Measurements from ENCODE around the gene EHMT1. TPM values are rescaled to one million over a fixed set of nuclear protein-coding genes. Genes with fewer than 3 reads are reported as not detected.

EHMT1 gene
- total RNA-seq, 4 donors from 2014 or later: 77.1 to 149 (median 86.6) TPM

DNA sequence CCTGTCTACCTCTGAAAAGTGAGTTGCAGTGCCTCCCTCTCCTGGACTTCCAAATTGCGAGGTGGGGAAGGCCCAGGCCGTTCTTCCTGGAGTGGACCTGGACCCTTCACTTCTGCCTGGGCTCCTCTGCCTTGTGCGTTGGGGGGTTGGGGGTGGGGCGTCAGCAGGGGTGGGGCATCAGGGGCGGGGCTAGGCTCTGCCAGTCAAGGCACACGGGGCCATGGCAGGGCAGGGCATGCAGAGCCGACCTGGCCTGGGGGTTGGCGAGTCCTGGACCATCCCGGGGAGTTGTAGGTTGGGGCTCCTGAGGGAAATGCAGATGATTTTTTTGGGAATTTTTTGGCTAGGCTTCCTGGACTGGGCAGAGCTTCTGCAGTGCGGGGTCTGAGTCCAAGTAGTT lies 87.1 kb downstream of the EHMT1 start:
- H3K27ac ChIP-seq: no peak overlapping the region
- no peak for DNase-seq (ENCODE audit: low spot score in 2 of 2)
- 66% methylated on average over 5 of the region's 10 CpGs for WGBS

DNA sequence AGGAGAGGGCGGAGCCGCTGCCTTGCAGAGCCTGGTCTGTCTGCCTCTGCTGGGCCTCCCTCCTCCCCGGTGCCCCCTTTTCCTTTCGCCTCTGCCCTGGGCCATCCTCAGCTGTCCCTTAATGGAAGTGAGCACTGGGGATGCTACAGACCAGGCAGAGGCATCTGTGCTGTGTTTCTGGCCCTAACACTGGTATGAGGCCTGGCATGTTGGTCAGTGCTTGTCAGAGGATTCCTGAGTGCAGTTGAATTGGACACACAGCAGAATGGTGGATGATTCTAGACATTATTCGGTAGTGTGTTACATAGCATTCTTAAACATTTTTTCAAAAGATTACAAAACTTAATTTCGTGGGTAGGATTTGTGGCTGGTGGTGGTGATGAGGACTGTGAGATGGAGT lies 88.6 kb downstream of the EHMT1 start:
- 87% methylated on average over 6 of the region's 6 CpGs for WGBS
- Histone ChIP-seq H3K4me3 (no peak overlapping the region), H3K9me3 (no peaks in the 10 kb centered on the region), H3K27ac (no peak overlapping the region), H3K27me3 (no peaks in the 10 kb centered on the region), H3K4me1 (peaks cover 4% of the 10 kb centered on the region), H3K36me3 (peaks cover 15% of the 10 kb centered on the region)
- no peak for TF ChIP-seq EP300 (IDR thresholded peaks at IDR 0.05)
- TF ChIP-seq POLR2AphosphoS5 (IDR thresholded peaks at IDR 0.05): no peak
- no peak for TF ChIP-seq POLR2A (IDR thresholded peaks at IDR 0.05)
- TF ChIP-seq, protein P1, sequence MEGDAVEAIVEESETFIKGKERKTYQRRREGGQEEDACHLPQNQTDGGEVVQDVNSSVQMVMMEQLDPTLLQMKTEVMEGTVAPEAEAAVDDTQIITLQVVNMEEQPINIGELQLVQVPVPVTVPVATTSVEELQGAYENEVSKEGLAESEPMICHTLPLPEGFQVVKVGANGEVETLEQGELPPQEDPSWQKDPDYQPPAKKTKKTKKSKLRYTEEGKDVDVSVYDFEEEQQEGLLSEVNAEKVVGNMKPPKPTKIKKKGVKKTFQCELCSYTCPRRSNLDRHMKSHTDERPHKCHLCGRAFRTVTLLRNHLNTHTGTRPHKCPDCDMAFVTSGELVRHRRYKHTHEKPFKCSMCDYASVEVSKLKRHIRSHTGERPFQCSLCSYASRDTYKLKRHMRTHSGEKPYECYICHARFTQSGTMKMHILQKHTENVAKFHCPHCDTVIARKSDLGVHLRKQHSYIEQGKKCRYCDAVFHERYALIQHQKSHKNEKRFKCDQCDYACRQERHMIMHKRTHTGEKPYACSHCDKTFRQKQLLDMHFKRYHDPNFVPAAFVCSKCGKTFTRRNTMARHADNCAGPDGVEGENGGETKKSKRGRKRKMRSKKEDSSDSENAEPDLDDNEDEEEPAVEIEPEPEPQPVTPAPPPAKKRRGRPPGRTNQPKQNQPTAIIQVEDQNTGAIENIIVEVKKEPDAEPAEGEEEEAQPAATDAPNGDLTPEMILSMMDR (IDR thresholded peaks at IDR 0.05): no peak
- DNase-seq (ENCODE audit: low spot score in 2 of 2): no peak

More for the DNA sequence above, 87.1 kb downstream of the EHMT1 start:
- Histone ChIP-seq H3K27me3 (no peaks in the 10 kb centered on the region), H3K4me3 (no peak overlapping the region), H3K9me3 (no peaks in the 10 kb centered on the region), H3K4me1 (peaks cover 4% of the 10 kb centered on the region), H3K36me3 (peaks cover under 1% of the 10 kb centered on the region)
- TF ChIP-seq, protein P1 (IDR thresholded peaks at IDR 0.05): no peak
- TF ChIP-seq EP300 (IDR thresholded peaks at IDR 0.05) (no peak), POLR2AphosphoS5 (IDR thresholded peaks at IDR 0.05) (no peak), POLR2A (IDR thresholded peaks at IDR 0.05) (no peak)

DNA sequence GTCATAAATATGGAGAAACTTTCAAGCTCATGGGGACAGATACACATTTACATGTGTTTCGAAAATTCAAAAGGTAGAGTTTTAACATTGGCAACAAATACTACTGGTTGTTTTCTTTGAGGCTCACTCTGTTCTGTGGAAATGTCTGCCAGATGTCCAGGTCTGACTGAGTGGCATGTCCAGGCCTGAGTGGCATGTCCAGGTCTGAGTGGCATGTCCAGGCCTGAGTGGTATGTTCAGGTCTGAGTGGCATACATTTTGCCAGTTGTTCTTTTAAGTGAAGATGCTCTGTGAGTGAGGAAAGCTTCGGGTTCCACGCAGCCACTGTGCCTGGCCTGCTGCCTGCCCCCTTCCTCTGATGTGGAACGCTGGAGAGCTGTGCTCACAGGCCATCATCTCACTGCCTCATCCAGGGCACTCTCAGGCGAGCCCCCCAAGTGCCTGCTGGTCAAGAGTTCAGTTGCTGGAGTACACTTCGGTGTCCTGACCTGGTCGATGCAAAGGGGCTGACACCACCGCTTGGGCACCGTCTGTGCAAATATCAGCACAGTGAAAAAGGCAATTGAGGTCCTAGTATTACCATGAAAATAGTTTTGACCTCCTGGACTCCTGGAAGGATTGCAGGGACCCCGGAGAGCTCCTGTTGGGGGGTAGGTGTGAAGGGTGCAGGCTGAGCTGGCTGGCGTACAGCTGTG lies 89.9 kb downstream of the EHMT1 start:
- no peak for TF ChIP-seq POLR2AphosphoS5 (IDR thresholded peaks at IDR 0.05)
- TF ChIP-seq, protein P1 (IDR thresholded peaks at IDR 0.05): no peak
- no peak for TF ChIP-seq POLR2A (IDR thresholded peaks at IDR 0.05)
- no peak for TF ChIP-seq EP300 (IDR thresholded peaks at IDR 0.05)
- no peak overlapping the region for H3K27ac ChIP-seq
- no peaks in the 10 kb centered on the region for H3K27me3 ChIP-seq
- H3K4me3 ChIP-seq: no peak overlapping the region
- no peak for DNase-seq (ENCODE audit: low spot score in 2 of 2)
- H3K9me3 ChIP-seq: no peaks in the 10 kb centered on the region
- H3K36me3 ChIP-seq: peaks cover 17% of the 10 kb centered on the region
- H3K4me1 ChIP-seq: peaks cover 4% of the 10 kb centered on the region
- WGBS: 84% methylated on average over 6 of the region's 11 CpGs

DNA sequence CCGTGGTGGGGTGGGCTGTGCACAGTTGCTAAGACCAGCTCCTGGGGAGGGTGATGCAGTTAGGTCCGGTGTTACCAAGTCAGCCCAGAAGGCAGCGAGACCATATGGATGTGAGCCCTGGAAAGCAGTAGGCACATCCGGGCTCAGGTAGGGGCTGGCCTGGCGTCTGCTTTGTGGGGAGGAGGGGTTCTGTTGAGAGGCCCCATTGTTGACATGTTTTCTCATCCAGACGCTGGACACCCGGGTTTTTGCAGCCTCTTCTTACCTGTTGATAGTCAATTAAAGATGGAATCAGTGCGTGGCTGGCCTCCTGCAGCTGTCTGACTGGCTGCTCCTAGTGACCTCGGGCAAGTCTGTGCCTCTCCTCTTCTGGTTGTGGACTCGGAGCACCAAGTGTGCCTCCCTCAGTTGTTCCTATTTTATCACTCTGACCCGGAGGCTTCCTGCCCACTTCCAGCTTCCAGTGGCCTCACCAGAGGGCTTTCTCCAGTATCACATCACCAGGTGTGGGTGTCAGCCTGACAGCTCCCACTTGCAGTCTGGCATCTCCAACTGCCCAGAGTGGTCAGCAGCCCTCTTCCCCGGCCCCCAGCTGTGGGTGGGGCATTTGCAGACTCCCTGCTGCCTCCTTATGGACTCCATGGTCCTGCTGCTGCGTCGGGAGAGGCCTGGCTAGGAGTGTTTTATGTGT lies 90.8 kb downstream of the EHMT1 start:
- no peak overlapping the region for H3K27ac ChIP-seq

DNA sequence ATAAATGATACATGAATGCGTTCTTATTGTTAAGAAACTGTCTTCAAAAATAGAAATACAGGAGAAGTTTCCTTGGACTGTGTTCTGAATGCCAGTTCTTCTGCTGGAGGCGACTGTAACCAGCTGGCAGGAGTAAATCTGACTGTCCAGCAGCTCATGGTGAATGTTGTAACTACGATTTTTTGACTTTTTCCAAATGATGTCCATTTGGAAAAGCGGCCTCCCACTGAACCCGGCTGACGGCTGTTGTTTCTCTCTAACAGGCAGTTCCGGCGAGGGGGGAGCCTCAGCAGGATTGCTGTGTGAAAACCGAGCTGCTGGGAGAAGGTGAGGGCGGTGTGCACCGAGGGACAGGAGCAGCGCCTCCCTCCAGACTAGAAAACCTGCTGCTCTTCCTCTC lies 91.9 kb downstream of the EHMT1 start:
- no peak for DNase-seq (ENCODE audit: low spot score in 2 of 2)
- WGBS: 89% methylated on average over 12 of the region's 12 CpGs

More for the DNA sequence above, 90.8 kb downstream of the EHMT1 start:
- H3K4me3 ChIP-seq: no peak overlapping the region
- peaks cover 17% of the 10 kb centered on the region for H3K36me3 ChIP-seq
- H3K27me3 ChIP-seq: no peaks in the 10 kb centered on the region
- DNase-seq (ENCODE audit: low spot score in 2 of 2): no peak
- H3K9me3 ChIP-seq: no peaks in the 10 kb centered on the region
- H3K4me1 ChIP-seq: peaks cover 4% of the 10 kb centered on the region
- WGBS: 93% methylated on average over 14 of the region's 14 CpGs
- TF ChIP-seq EP300 (IDR thresholded peaks at IDR 0.05) (no peak), POLR2A (IDR thresholded peaks at IDR 0.05) (no peak), POLR2AphosphoS5 (IDR thresholded peaks at IDR 0.05) (no peak)
- TF ChIP-seq, protein P1 (IDR thresholded peaks at IDR 0.05): no peak

More for the DNA sequence above, 91.9 kb downstream of the EHMT1 start:
- no peaks in the 10 kb centered on the region for H3K27me3 ChIP-seq
- H3K4me1 ChIP-seq: peaks cover 4% of the 10 kb centered on the region
- H3K9me3 ChIP-seq: no peaks in the 10 kb centered on the region
- peaks cover 17% of the 10 kb centered on the region for H3K36me3 ChIP-seq
- TF ChIP-seq EP300 (IDR thresholded peaks at IDR 0.05) (no peak), POLR2A (IDR thresholded peaks at IDR 0.05) (no peak), POLR2AphosphoS5 (IDR thresholded peaks at IDR 0.05) (no peak)
- TF ChIP-seq, protein P1 (IDR thresholded peaks at IDR 0.05): no peak
- no peak overlapping the region for H3K27ac ChIP-seq
- no peak overlapping the region for H3K4me3 ChIP-seq
